Middle frontal gyrus (tissue), 1 donor: ENCODE results near the gene NONO.
"Not testable (repeated sequence)": the region's sequence is repeated elsewhere in the genome, so short reads cannot be mapped to it uniquely, and the experiment has no call there.

Experiments
- DNase-seq: peaks from one replicate; pipeline ENCODE4 v3.0.0-alpha.2; 2015; ENCODE audit warnings: low spot score; ENCODE audit errors: extremely low spot score

NONO gene

GRCh38 chrX:71283403-71284143 lies at the start of gene NONO:
Gene NONO, plus strand, starts transcription at chrX:71283635. Its CDS starts 7,003 bp downstream, at chrX:71290638.
- peak; percentile 92 for DNase-seq

- DNase-seq, result no peak
Measured at GRCh38 chrX:71235482-71235881, 48.0 kb upstream of the NONO start.

GRCh38 chrX:71236836-71237235 lies 46.6 kb upstream of the NONO start:
- no peak for DNase-seq

- DNase-seq, result no peak
Measured at GRCh38 chrX:71239781-71240180, 43.7 kb upstream of the NONO start.

GRCh38 chrX:71241301-71241700 lies 42.1 kb upstream of the NONO start:
- no peak for DNase-seq

- DNase-seq, result no peak
Measured at GRCh38 chrX:71244359-71245128, 38.9 kb upstream of the NONO start.

GRCh38 chrX:71245159-71245558 lies 38.3 kb upstream of the NONO start:
- no peak for DNase-seq

- no peak for DNase-seq
Measured at GRCh38 chrX:71250841-71251240, 32.6 kb upstream of the NONO start.

- DNase-seq, result no peak
Measured at GRCh38 chrX:71251466-71251973, 31.9 kb upstream of the NONO start.

- DNase-seq, result no peak
Measured at GRCh38 chrX:71252221-71252620, 31.2 kb upstream of the NONO start.

GRCh38 chrX:71253253-71254091 lies 30.0 kb upstream of the NONO start:
- DNase-seq, result no peak

- peak; percentile 70 for DNase-seq
Measured at GRCh38 chrX:71254092-71254963, 29.1 kb upstream of the NONO start, which contains the start of gene ZMYM3. Gene ZMYM3, minus strand, starts transcription at chrX:71254140. Its CDS starts 885 bp downstream, at chrX:71253255.

- no peak for DNase-seq
Measured at GRCh38 chrX:71256051-71256450, 27.4 kb upstream of the NONO start.

GRCh38 chrX:71256856-71257255 lies 26.6 kb upstream of the NONO start:
- no peak for DNase-seq

- DNase-seq, result not testable (repeated sequence)
Measured at GRCh38 chrX:71268624-71269023, 14.8 kb upstream of the NONO start.

GRCh38 chrX:71269801-71270395 lies 13.5 kb upstream of the NONO start:
- no peak for DNase-seq

GRCh38 chrX:71272313-71272712 lies 11.1 kb upstream of the NONO start:
- not testable (repeated sequence) for DNase-seq

GRCh38 chrX:71281300-71281699 lies 2.1 kb upstream of the NONO start:
- not testable (repeated sequence) for DNase-seq

GRCh38 chrX:71282514-71283402 lies 677 bp upstream of the NONO start:
- DNase-seq, result no peak
